Endothelial cell (in vitro differentiated cells): ENCODE results near the gene FRMPD4. TPM values are rescaled to one million over a fixed set of nuclear protein-coding genes. Genes with fewer than 3 reads are reported as not detected.

Experiments
- DNase-seq: peaks from one replicate; pipeline ENCODE4 v3.0.0; 2021; ENCODE audit warnings: low spot score
- H3K27ac Mint-ChIP-seq: one replicate; pipeline ENCODE4 v1.8.0; 2021; ENCODE audit warnings: mixed read lengths, inconsistent platforms; ENCODE audit not compliant: unreplicated experiment
- H3K27me3 Mint-ChIP-seq: one replicate; pipeline ENCODE4 v1.8.0; 2021; ENCODE audit warnings: mild to moderate bottlenecking, moderate library complexity, mixed read lengths, inconsistent platforms; ENCODE audit not compliant: unreplicated experiment
- H3K36me3 Mint-ChIP-seq: one replicate; pipeline ENCODE4 v1.8.0; 2021; ENCODE audit warnings: mild to moderate bottlenecking, low read depth, mixed read lengths, inconsistent platforms; ENCODE audit not compliant: unreplicated experiment
- H3K4me1 Mint-ChIP-seq: one replicate; pipeline ENCODE4 v1.8.0; 2021; ENCODE audit warnings: mild to moderate bottlenecking, mixed read lengths, inconsistent platforms; ENCODE audit not compliant: unreplicated experiment
- H3K4me3 Mint-ChIP-seq: one replicate; pipeline ENCODE4 v1.8.0; 2021; ENCODE audit warnings: mild to moderate bottlenecking, mixed read lengths, inconsistent platforms; ENCODE audit not compliant: unreplicated experiment
- H3K9me3 Mint-ChIP-seq: one replicate; pipeline ENCODE4 v1.8.0; 2021; ENCODE audit warnings: mixed read lengths, inconsistent platforms; ENCODE audit not compliant: unreplicated experiment
- CTCF ChIP-seq: fragments of 200-600 bp; sonication (generic); IDR thresholded peaks from one replicate; pipeline ENCODE4 v1.5.0; 2021; ENCODE audit warnings: antibody characterized with exemption; ENCODE audit not compliant: unreplicated experiment
- total RNA-seq: library from RNA; stranded (reverse); fragmentation: NEBNext Ultra II Directional; extraction: Animal tissue kit (Norgen Biotek cat#: 25700); gene quantifications from one replicate; pipeline ENCODE4 v1.2.1, GENCODE V29; 2021; ENCODE audit not compliant: unreplicated experiment

Gene FRMPD4
- total RNA-seq, 1 donor from 2014 or later, result 0.03 TPM

- H3K36me3 Mint-ChIP-seq, result no peaks in the 10 kb centered on the region
- H3K4me3 Mint-ChIP-seq, result no peak overlapping the region
- no peak for TF ChIP-seq CTCF
- H3K9me3 Mint-ChIP-seq, result no peaks in the 10 kb centered on the region
- no peak for DNase-seq
- H3K4me1 Mint-ChIP-seq, result no peaks in the 10 kb centered on the region
- no peaks in the 10 kb centered on the region for H3K27me3 Mint-ChIP-seq
- no peak overlapping the region for H3K27ac Mint-ChIP-seq
Observed at GRCh38 chrX:12467321-12467720, 329.0 kb downstream of the FRMPD4 start.

DNA sequence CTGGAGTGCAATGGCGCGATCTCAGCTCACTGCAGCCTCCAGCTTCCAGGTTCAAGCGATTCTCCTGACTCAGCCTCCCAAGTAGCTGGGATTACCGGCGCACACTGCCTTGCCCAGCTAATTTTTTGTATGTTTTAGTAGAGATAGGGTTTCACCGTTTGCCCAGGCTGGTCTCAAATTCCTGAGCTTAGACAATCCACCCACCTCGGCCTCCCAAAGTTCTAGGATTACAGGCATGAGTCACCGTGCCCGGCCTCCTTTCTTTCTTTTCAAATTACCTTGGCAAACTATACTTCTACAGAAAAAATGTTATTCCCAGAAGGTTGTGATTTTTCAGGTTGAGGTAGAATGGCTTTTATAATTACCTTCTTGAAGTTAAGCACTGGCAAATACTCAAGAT lies 331.0 kb downstream of the FRMPD4 start:
- Mint-ChIP-seq H3K36me3 (no peaks in the 10 kb centered on the region), H3K4me1 (no peaks in the 10 kb centered on the region), H3K9me3 (no peaks in the 10 kb centered on the region), H3K4me3 (no peak overlapping the region), H3K27me3 (no peaks in the 10 kb centered on the region), H3K27ac (no peak overlapping the region)
- DNase-seq, result no peak
- TF ChIP-seq CTCF, result no peak

GRCh38 chrX:12471061-12471460 lies 332.8 kb downstream of the FRMPD4 start:
- DNase-seq, result no peak
- Mint-ChIP-seq H3K9me3 (no peaks in the 10 kb centered on the region), H3K27ac (no peak overlapping the region), H3K27me3 (no peaks in the 10 kb centered on the region), H3K4me1 (no peaks in the 10 kb centered on the region), H3K36me3 (no peaks in the 10 kb centered on the region), H3K4me3 (no peak overlapping the region)
- no peak for TF ChIP-seq CTCF

DNA sequence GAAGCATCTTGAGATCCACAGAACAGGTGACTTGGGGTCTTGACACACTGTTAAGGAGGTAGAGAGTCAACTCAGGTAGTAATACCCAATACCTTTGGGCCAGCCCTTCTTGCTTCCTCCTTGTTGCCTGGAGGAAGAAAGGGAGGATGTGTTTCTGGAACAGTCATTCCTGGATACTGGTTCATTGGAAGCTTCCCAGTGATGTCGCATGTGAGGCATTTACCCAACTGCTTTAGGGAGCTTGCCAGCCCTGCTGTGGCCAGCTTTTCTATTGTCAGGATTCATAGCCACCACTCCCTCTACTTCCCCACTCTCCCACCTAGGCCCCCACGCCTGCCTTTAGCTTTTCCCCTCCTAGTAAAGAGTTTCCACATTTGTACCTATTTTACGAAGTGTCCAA lies 342.7 kb downstream of the FRMPD4 start:
- Mint-ChIP-seq H3K36me3 (no peaks in the 10 kb centered on the region), H3K9me3 (no peaks in the 10 kb centered on the region), H3K27me3 (no peaks in the 10 kb centered on the region), H3K27ac (no peak overlapping the region), H3K4me3 (no peak overlapping the region), H3K4me1 (no peaks in the 10 kb centered on the region)
- TF ChIP-seq CTCF, result no peak
- no peak for DNase-seq

GRCh38 chrX:12488220-12488619 lies 349.9 kb downstream of the FRMPD4 start:
- no peaks in the 10 kb centered on the region for H3K36me3 Mint-ChIP-seq
- H3K27ac Mint-ChIP-seq, result no peak overlapping the region
- no peaks in the 10 kb centered on the region for H3K4me1 Mint-ChIP-seq
- H3K9me3 Mint-ChIP-seq, result no peaks in the 10 kb centered on the region
- no peak for DNase-seq
- TF ChIP-seq CTCF, result no peak
- H3K4me3 Mint-ChIP-seq, result no peak overlapping the region
- no peaks in the 10 kb centered on the region for H3K27me3 Mint-ChIP-seq
